IPS DF 4.7 (cell line): Measurements from ENCODE around the gene SPDYC.
"Not testable (repeated sequence)": the region's sequence is repeated elsewhere in the genome, so short reads cannot be mapped to it uniquely, and the experiment has no call there.

Experiments
- DNase-seq: peaks from one replicate; pipeline ENCODE4 v3.0.0-alpha.2; 2013; ENCODE audit warnings: low spot score; ENCODE audit errors: extremely low read depth

SPDYC gene

GRCh38 chr11:65134240-65134951, 35.6 kb upstream of the SPDYC start, which contains the start of gene SYVN1:
TSS of gene SYVN1 (minus strand) at chr11:65134519. CDS start at chr11:65133601, 918 bp downstream.
- no peak for DNase-seq

GRCh38 chr11:65134952-65135632, 34.9 kb upstream of the SPDYC start:
- DNase-seq = no peak

GRCh38 chr11:65135633-65136145, 34.3 kb upstream of the SPDYC start:
- no peak for DNase-seq

GRCh38 chr11:65136515-65137096, 33.4 kb upstream of the SPDYC start:
- no peak for DNase-seq

- no peak for DNase-seq
Observed at GRCh38 chr11:65141896-65142494, 28.0 kb upstream of the SPDYC start.

- no peak for DNase-seq
Observed at GRCh38 chr11:65147352-65148075, 22.5 kb upstream of the SPDYC start.

GRCh38 chr11:65148657-65149056, 21.4 kb upstream of the SPDYC start:
- no peak for DNase-seq

GRCh38 chr11:65150131-65150508, 19.9 kb upstream of the SPDYC start:
- not testable (repeated sequence) for DNase-seq

- no peak for DNase-seq
Observed at GRCh38 chr11:65150509-65151299, 19.3 kb upstream of the SPDYC start.

GRCh38 chr11:65151331-65151899, 18.6 kb upstream of the SPDYC start:
- DNase-seq = no peak

- no peak for DNase-seq
Observed at GRCh38 chr11:65152122-65152521, 17.9 kb upstream of the SPDYC start.

GRCh38 chr11:65156256-65156655, 13.8 kb upstream of the SPDYC start:
- DNase-seq = no peak

- DNase-seq = no peak
Observed at GRCh38 chr11:65156926-65157325, 13.1 kb upstream of the SPDYC start.

GRCh38 chr11:65157336-65157735, 12.7 kb upstream of the SPDYC start:
- no peak for DNase-seq

- no peak for DNase-seq
Observed at GRCh38 chr11:65159012-65159411, 11.0 kb upstream of the SPDYC start.

- no peak for DNase-seq
Observed at GRCh38 chr11:65160643-65161042, 9.4 kb upstream of the SPDYC start.

- DNase-seq = no peak
Observed at GRCh38 chr11:65163684-65164083, 6.3 kb upstream of the SPDYC start.

GRCh38 chr11:65165410-65166317, 4.4 kb upstream of the SPDYC start:
- DNase-seq = no peak

- DNase-seq = no peak
Observed at GRCh38 chr11:65166893-65167292, 3.1 kb upstream of the SPDYC start.
